Loucy (cell line): ENCODE results near the gene PLCB3.

Source experiments
- EZH2phosphoT487 ChIP-seq: fragments of 200-600 bp; IDR thresholded peaks from 2 replicates; pipeline ENCODE4 v1.6.1; 2018; ENCODE audit warnings: antibody characterized with exemption, mild to moderate bottlenecking, moderate library complexity, borderline replicate concordance
- TF ChIP-seq, protein P1 (sequence below): fragments of 200-600 bp; sonication (generic); conservative IDR thresholded peaks from 2 replicates; pipeline ENCODE4 v1.5.1; 2014; ENCODE audit warnings: mild to moderate bottlenecking, antibody characterized with exemption, low read length

DNA sequence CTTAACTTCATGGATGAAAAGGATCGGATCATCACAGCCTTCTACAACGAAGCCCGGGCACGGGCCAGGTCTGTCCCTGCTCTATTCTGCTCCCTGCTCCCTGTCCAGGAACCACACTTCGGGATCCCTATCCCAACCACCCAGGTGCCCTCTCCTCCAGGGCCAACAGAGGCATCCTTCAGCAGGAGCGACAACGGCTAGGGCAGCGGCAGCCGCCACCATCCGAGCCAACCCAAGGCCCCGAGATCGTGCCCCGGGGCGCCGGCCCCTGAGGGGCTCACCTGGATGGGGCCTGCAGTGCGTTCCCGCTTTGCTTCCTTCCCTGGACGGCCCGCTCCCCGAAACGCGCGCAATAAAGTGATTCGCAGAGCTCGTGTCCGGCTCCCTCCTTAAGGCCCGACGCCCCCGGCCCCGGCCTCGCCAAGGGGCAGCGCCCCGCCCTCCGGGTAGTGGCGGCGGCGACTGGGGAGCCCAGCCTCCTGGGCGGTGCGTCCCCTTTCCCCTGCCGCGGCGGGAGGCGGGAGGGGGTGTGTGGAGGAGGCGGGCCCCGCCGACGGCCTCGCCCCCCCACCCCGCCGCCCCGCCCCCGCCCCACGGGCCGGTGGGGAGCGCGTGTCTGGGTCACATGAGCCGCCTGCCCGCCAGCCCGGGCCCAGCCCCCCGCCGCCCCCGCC is 17.3 kb upstream of the PLCB3 start, which contains the start of gene VEGFB:
- TF ChIP-seq, protein P1, sequence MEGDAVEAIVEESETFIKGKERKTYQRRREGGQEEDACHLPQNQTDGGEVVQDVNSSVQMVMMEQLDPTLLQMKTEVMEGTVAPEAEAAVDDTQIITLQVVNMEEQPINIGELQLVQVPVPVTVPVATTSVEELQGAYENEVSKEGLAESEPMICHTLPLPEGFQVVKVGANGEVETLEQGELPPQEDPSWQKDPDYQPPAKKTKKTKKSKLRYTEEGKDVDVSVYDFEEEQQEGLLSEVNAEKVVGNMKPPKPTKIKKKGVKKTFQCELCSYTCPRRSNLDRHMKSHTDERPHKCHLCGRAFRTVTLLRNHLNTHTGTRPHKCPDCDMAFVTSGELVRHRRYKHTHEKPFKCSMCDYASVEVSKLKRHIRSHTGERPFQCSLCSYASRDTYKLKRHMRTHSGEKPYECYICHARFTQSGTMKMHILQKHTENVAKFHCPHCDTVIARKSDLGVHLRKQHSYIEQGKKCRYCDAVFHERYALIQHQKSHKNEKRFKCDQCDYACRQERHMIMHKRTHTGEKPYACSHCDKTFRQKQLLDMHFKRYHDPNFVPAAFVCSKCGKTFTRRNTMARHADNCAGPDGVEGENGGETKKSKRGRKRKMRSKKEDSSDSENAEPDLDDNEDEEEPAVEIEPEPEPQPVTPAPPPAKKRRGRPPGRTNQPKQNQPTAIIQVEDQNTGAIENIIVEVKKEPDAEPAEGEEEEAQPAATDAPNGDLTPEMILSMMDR: no peak
- no peak for TF ChIP-seq EZH2phosphoT487
